NCI-H1105 (cell line): ENCODE results near the gene DENND2A.
"Not testable (repeated sequence)": the region's sequence is repeated elsewhere in the genome, so short reads cannot be mapped to it uniquely, and the experiment has no call there.

ENCODE experiments used
- DNase-seq: peaks from one replicate; lab custom pipeline; 2025; lab: John Stamatoyannopoulos, UW

Gene DENND2A

DNA sequence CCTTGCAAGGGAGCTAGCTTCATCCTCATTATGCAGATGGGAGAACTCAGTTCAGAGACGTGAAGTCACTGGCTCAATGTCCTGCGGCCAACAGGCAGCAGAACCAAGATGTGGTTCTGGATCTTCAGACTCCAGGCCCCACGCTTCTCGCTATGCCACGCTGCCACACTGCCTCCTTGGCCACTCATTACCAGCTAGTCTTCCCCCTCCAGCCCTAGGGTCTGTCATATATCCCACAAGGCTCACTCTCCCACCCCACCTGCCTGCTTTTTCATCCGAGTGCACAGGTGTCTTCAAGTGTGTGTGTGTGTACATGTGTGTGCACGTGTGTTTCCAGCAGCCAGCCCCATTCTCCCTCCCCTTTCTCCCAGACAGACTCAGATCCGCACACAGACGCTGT, 53.4 kb downstream of the DENND2A start:
- DNase-seq: no peak

DNA sequence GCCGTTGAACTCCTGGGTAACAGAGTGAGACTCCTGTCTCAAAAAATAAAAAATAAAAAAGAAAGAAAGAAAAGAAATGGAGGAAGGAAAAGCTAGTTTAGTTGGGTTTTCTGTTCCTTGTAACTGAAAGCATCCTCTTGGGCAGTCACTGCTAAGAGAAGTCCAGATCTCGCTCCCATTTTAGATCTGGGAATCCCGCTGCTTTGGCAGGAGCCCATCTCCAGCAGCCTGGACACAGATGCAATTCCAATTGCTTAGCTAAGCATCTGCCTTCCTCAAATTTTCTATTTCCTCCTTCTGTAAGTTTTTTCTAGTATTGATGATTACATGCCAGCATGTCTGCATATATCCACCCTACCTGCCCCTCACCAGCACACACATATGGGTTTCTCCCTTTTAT, 54.1 kb downstream of the DENND2A start:
- no peak for DNase-seq

DNA sequence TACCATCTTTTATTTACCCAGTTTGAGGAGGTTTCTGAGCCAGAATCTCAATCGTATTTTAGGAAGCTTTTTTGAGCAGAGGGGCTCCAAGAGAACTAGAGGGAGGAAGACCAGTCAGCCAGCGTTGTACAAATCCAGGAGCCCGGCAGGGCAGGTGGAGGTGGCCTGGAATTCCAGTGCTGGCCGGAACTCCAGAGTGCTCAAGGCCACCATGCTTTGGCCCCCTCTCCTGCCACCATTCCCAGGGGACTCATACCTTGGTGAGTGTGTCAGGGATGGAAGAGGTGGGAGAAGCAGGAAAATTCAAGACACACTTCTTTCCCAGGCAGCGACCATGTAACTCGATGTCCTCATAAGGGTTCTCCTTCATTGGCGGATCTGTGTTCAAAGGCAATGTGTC, 55.3 kb downstream of the DENND2A start:
- DNase-seq: no peak

DNA sequence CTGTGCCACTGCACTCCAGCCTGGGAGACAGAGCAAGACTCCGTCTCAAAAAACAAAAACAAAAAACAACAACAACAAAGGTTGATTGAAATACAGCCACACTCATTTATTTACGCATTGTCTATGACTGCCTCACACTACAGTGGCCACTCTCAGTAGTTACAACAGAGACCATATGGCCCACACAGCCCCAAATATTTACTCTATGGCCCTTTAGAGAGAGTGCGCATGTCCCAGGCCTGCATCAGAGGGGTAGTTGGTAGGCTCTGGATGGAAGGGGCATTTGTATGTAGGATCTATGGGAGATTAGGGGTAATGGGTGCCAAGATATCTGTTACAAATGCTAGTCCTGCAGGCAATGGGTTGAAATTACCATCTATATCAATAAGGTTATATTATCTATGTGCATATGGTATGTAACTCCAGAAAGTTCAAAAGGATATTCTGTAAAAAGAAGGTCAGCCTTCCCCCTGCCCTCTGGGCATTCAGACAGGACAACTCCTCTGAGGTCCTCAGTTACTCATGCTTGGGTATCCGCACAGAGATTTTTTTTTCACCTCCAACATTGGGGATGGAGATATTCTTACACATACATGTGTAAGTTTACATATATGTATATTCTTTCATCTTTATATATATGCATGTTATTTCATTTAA, 56.3 kb downstream of the DENND2A start:
- no peak for DNase-seq

DNA sequence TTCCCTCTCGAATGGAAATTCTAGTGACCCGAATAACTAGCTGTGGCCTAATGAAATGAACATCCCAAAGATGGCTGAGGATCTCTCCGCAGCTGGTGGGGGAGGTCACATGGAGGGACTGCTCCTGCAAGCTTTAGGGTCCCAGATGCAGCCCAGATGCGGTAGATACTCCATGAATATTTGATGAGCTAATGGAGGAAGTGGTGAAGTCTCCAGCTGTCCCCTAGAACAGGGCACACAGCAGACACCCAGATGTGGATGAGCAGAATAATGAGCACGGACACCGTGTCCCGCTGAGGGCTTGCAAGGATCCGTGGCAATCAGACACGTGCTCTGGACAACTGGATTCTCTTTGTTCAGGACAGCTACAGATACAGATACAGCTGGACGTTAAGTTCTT, 59.2 kb downstream of the DENND2A start:
- DNase-seq: no peak

DNA sequence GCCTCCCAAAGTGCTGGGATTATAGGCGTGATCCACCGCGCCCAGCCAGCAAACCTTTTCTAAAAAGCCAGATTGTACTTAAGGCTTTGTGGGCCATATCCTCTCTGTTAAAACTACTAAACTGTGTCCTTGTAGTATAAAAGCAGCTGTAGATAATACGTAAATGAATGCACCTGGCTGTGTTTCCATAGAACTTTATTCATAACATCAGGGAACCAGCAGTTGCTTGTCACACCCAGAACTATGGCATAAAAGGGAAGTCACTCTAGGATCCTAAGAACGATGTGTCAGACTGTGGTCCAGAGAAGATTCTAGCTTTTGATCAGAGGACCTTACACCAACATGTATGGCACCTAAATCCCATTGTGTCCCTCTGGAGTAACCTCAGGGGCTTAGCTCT, 63.0 kb downstream of the DENND2A start:
- DNase-seq: no peak

DNA sequence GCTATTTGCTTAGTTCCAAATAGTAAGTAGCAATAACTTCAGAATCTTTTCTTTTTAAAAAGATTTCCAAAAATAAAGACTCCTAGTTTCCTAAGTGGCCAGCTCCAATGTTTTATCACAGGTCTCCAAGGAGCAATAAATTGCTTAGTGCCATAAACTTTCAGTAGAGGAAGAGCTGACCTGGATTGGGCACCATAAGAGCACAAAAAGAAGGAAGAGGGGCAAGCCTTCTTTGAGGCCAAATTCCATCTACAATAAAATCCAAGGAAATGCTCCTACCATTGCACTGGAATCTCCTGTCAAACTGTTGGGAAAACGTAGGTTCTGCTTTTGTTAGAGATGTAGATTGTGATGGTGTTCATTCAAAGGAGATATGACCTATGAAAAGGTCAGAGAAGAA, 64.0 kb downstream of the DENND2A start:
- DNase-seq: no peak

DNA sequence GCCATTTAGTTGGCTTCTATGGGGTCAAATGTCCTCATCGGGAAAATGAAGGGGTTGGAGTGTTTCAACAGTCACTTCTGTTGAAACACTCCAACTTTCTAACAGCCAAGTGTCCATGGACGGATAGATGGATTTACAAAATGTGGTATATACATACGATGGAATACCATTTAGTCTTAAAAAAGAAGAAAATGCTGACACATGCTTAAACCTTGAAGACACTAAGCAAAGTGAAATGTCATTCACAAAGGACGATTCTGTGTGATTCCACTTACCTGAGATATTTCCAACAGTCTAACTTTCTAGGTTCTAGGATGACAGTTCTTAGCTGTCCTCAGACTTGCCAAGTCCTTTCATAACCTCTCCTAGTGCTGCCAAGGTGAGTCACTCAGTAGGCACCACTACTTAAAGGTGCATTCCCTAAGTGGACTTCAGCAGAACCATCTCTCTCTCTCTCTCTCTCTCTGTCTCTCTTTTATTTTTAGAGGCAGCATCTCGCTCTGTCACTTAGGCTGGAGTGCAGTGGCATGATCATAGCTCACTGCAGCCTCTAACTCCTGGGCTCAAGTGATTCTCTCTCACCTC, 69.0 kb downstream of the DENND2A start:
- DNase-seq: no peak

DNA sequence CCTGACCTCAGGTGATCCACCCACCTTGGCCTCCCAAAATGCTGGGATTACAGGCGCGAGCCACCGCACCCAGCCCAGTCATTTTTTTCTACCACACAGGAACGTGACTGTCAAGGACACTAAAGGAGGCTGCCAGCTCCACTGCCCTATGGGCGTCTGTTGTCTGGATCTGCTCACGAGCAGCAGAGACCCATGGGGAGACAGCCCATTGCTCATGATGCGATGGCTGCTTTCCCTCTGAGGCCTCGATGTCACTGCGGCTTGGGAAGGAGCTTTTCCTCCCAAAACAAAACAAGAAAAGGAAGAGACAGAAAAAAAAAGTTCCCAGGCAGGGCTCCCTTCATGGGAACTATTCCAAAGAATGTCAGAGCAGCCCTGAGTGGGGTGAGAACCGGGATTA, 70.5 kb downstream of the DENND2A start:
- DNase-seq: no peak

DNA sequence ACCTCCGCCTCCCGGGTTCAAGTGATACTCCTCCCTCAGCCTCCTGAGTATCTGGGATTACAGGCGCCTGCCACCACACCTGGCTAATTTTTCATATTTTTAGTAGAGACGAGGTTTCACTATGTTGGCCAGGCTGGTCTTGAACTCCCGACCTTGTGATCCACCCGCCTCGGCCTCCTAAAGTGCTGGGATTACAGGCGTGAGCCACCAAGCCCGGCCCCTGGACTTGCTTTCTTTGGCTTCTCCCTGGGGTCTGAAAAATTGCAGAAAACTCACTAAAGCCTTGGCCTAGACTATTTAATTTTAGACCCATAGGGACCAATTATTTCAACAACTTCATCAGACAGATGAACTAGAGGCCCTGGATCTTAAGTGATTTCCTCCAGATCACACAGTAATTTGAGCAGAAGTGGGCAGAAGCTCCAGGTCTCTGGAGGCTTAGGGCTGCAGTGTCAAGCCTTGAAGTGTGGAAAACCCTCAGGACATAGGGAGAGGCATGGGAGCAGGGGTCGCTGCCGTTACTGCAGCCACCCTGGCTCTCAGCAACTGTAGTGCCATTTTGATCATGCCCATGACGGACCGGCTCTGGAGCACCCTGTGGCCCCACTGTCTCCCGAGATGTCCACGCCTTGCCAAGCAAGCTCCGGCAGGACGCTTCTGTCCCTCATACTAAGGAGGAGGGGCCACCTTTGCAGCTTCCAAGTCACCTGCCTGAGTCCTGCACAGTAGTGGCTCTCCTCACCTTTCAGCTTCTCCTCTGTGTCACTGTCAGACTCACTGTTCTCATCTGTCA, 72.4 kb downstream of the DENND2A start:
- no peak for DNase-seq

DNA sequence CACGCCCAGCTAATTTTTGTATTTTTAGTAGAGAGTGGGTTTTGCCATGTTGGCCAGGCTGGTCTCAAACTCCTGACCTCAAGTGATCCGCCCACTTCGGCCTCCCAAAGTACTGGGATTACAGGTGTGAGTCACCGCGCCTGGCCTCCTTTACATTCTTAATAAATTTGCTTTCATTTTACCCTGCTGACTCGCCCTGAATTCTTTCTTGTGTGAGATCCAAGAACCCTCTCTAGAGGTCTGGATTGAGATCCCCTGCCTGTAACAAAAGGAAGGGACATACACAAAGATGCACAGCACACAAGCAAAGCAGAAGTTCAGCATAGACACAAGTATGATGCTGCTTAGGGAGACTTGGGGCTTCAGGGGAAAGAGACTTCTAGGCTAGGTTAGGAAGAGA, 74.4 kb downstream of the DENND2A start:
- DNase-seq: not testable (repeated sequence)

DNA sequence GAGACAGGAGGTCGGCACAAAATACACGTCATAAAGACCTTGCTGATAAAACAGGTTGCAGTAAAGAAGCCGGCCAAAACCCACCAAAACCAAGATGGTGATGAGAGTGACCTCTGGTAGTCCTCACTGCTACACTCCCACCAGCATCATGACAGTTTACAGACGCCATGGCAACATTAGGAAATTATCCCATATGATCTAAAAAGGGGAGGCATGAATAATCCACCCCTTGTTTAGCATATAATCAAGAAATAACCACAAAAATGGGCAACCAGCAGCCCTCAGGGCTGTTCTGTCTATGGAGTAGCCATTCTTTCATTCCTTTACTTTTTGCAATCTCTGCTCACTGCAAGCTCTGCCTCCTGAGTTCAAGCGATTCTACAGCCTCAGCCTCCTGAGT, 74.9 kb downstream of the DENND2A start:
- not testable (repeated sequence) for DNase-seq

DNA sequence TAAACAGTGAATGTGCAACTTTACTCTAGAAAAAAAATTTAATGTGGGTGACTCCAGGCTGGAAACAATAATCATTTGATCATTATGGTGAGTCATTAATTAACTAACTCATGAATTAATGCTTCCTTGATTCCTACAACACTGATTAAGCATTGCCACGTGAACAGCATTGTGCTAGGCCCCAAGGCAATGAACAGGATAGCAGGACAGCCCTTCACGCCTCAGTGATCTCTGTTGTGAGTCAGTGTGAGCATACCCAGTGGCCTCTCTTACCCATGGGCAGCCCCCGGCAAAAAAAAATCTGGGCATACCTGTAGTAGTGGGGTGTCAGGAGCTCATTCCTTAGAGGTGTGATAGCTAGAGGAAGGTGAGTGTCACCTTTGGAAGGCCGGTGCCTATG, 76.0 kb downstream of the DENND2A start:
- no peak for DNase-seq

DNA sequence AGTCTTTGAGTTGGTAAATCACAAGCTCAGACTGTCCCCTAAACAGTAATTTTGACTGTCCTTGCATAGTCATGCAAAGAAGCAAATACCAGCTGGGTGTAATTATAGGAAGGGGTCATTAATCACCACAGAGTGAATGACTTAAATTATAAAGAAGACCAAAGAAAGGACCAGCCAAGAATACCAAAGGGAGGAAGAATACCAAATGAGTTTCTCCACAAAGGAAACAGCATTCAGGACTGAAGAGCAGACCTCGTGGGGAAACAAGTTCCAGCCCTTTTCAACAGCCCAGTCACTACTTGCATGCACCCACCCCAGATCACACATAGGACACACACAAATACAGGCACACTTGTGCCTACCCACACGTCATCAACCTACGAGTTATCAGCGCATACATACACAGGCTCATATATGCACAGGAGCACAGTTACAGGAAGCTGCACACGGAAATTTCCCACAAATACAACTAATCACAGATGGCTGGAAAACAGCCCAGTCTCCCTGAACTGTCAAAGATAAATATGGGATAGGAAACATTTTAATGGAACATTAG, 77.6 kb downstream of the DENND2A start:
- DNase-seq: no peak

DNA sequence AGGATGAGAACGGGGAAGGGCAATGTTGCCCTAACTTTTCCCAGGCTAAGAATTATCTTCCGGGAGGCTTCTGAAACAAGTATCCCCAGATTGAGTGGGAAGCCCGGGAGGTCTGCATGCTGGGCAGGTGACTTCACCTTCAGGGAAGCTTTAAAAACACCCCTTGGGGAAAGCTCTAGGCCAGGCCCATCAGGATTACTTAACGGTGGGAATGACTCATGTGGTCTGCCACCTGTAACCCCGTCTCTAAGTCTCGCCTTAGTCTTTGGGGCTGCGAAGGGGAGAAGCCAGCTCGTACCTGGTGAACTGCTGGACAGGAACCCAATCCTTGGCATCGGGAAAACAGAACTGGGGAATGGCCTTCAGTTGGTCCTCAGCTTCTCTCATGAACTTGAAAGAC, 81.2 kb downstream of the DENND2A start:
- no peak for DNase-seq

DNA sequence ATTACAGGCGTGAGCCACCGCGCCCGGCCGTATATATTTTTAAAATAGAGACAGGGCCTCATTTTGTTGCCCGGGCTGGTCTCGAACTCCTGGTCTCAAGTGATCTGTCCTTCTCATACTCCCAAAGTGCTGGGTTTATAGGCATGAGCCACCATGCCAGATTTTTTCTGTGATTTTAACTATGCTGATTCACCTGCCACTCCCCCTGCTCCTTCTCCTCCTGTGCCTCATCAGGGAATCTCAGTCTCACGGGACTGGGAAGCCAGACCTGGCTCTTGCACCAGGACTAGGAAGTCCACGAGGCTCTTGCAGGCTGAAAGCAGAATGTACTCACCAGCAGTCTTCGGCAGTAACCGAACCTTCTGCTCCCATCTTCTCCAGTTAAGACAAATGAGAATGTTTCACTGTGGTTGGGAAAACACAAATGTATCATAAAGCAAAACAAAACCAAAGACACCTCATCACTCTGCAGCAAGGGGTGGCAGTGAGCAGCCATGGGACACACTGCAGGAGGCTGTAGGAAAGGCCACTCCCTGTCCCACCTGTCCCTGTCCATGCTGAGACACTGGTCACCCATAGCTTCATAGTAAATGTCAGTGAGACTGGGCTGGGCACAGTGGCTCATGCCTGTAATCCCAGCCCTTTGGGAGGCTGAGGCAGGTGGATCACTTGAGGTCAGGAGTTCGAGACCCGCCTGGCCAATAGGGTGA, 82.6 kb downstream of the DENND2A start:
- DNase-seq: no peak

DNA sequence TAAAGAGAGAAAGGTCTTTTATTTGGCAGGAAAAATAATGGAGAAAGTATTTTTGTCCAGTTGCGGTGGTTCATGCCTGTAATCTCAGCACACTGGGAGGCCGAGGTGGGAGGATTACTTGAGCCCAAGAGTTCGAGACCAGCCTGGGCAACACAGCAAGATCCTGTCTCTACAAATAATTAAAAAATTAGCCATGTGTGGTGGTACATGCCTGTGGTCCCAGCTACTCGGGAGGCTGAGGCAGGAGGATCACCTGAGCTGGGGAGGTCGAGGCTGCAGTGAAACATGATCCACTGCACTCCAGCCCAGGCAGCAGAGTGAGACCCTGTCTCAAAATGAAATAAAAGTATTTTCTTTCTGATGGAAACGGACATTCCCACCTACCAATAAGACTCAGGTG, 83.5 kb downstream of the DENND2A start:
- DNase-seq: no peak

DNA sequence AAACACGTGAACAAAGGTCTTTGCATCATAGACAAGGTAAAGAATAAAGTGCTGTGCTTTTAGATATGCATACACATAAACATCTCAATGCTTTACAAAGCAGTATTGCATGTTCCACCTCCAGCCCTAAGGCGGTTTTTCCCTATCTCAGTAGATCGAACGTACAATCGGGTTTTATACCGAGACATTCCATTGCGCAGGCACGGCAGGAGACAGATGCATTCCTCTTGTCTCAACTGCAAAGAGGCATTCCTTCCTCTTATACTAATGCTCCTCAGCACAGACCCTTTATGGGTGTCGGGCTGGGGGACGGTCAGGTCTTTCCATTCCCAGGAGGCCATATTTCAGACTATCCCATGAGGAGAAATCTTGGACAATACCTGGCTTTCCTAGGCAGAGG, 87.4 kb downstream of the DENND2A start:
- DNase-seq: not testable (repeated sequence)

DNA sequence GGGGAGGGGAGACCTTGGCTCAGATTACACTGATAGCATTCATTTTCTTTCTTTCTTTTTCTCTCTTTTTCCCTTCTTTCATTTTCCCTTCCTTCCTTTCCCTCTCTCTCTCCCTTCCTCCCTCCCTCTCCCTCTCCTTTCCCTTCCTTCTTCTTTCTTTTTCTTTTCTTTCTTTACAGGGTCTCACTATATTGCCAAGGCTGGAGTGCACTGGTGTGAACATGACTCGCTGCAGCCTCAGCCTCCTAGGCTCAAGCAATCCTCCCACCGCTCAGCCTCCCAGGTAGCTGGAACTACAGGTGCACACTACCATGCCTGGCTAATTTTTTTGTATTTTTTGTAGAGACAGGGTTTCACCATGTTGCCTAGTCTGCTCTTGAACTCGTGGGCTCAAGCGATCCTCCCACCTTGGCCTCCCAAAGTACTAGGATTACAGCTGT, 88.4 kb downstream of the DENND2A start:
- DNase-seq: no peak

DNA sequence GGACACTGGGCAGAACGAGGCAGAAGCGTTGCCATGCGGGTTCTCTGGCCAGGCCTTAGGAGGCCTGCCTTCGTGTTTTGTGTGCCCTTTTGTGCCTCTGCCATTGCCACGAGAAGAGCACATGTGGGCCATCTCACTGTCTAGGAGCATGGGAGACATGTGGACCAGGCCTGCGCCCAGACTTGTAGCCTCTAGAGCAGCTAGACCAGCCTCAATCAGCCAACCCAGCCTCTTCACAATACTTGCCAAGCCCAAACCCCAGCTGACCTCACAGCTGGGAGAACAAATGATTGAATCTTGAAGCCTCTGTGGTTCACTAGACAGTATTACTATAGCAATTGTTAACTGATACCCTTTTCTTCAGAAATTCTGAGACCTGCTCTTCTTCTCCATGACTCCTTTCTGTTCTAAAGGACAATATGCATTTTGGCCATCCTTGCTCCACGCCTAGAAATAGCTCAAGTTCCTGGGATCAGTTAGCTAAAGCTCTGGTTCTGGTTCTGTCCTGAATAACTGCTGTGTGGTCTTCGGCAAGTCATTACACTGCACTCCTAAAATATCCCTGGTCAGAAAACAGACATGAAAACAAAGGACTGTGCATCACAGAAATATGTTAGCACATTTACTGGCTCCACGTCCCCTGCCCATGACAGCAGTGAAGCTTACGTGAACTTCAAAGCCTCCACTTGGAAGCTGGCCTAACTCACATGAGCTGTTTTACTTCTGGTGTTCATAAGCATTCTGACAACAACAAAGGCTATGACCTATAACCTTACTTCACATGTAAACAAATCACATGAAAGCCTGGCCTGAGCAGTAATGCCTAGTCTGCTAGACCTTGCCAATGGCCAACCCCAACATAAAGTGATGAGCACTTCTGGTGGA, 89.0 kb downstream of the DENND2A start:
- no peak for DNase-seq

DNA sequence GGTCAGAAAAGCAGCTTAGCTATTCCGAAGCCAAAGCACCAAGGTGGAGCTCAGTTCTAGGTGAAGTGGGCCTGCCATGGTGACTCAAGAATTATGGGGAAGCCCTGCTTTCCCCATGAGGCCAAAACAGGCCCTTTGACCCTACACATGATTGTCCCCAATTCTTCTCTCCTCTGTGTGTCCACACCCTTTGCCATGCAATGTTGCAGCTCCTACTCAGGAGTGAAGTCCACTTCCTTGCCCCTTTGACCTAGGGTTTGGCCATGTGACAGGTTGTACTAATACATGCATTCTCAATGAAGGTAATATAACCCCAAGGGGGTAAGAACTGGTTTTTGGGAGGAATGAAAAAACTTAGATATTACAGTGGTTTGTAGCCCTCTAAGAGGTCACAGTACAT, 93.7 kb downstream of the DENND2A start:
- DNase-seq: no peak
